PC-9 (cell line): ENCODE results near the gene MAP4K4. TPM values are rescaled to one million over a fixed set of nuclear protein-coding genes. Genes with fewer than 3 reads are reported as not detected.

ENCODE experiments used
- BruUV-seq: library from RNA; stranded (reverse); fragments of 400-500 nt; replicated peaks from 2 replicates; lab custom pipeline; 2021; lab: Mats Ljungman, UMichigan
- CTCF ChIA-PET: fragments of 300-600 bp; sonication (Branson Sonifier 250); formaldehyde crosslinking; loops from one replicate; lab custom pipeline; 2022; ENCODE audit warnings: antibody characterized with exemption; lab: Charles Lee
- POLR2A ChIA-PET: fragments of 300-600 bp; sonication (Branson Sonifier 250); formaldehyde crosslinking; loops from one replicate; lab custom pipeline; 2022; ENCODE audit warnings: antibody characterized with exemption; ENCODE audit not compliant: unreplicated experiment; lab: Charles Lee
- DNase-seq, 2 experiments: peaks; one replicate each; pipeline versions ENCODE4 v3.0.0 to v3.0.0-alpha.2; 2015 to 2022; ENCODE audit warnings: mixed read lengths in 1 of 2
- H2AFZ ChIP-seq: fragments of 200-600 bp; sonication (generic); 2 replicates; pipeline ENCODE4 v1.8.1; 2017; ENCODE audit warnings: antibody characterized with exemption
- H3F3A ChIP-seq: fragments of 200-600 bp; sonication (generic); 2 replicates; pipeline ENCODE4 v1.8.1; 2017; ENCODE audit warnings: antibody characterized with exemption, mild to moderate bottlenecking, low read depth; ENCODE audit not compliant: insufficient read depth
- H3K27ac ChIP-seq: fragments of 200-600 bp; sonication (generic); 2 replicates; pipeline ENCODE4 v1.6.1; 2016; ENCODE audit warnings: mixed run types
- H3K27me3 ChIP-seq: fragments of 200-600 bp; sonication (generic); 2 replicates; pipeline ENCODE4 v1.6.1; 2016; ENCODE audit warnings: low read depth, mixed run types; ENCODE audit not compliant: insufficient read depth
- H3K36me3 ChIP-seq: fragments of 200-600 bp; sonication (generic); 2 replicates; pipeline ENCODE4 v1.6.1; 2016; ENCODE audit warnings: low read depth, mixed run types
- H3K4me1 ChIP-seq: fragments of 200-600 bp; sonication (generic); replicated peaks from 2 replicates; pipeline ENCODE4 v1.6.1; 2016; ENCODE audit warnings: mixed run types; ENCODE audit not compliant: insufficient read depth
- H3K4me2 ChIP-seq: fragments of 200-600 bp; sonication (generic); 2 replicates; pipeline ENCODE4 v1.6.1; 2017; ENCODE audit warnings: mixed run types
- H3K4me3 ChIP-seq: fragments of 200-600 bp; sonication (generic); 2 replicates; pipeline ENCODE4 v1.6.1; 2016; ENCODE audit warnings: mixed run types
- H3K79me2 ChIP-seq: fragments of 200-600 bp; sonication (generic); 2 replicates; pipeline ENCODE4 v1.6.1; 2017; ENCODE audit warnings: low read depth, mixed run types
- H3K9me2 ChIP-seq: fragments of 200-600 bp; sonication (generic); 2 replicates; pipeline ENCODE4 v1.8.1; 2017; ENCODE audit warnings: mild to moderate bottlenecking; ENCODE audit not compliant: insufficient read depth
- H3K9me3 ChIP-seq: fragments of 200-600 bp; sonication (generic); 2 replicates; pipeline ENCODE4 v1.8.1; 2016; ENCODE audit warnings: low read depth; ENCODE audit not compliant: insufficient read depth
- H4K20me1 ChIP-seq: fragments of 200-600 bp; sonication (generic); 2 replicates; pipeline ENCODE4 v1.8.1; 2017; ENCODE audit not compliant: insufficient read depth
- EZH2 ChIP-seq: fragments of 200-600 bp; sonication (generic); IDR thresholded peaks from 2 replicates; pipeline ENCODE4 v1.8.0; 2017; ENCODE audit warnings: antibody characterized with exemption, low read depth
- intact Hi-C: fragments of 100-400 bp; cut with micrococcal nuclease; formaldehyde crosslinking; loops from one replicate; pipeline ENCODE4 v1.10.0; 2022; ENCODE audit not compliant: unreplicated experiment
- total RNA-seq: library from RNA; stranded (reverse); gene quantifications from 2 replicates; pipeline ENCODE4 v1.2.3, GENCODE V29; 2021
- TF ChIP-seq, protein P1 (sequence below): fragments of 200-600 bp; sonication (generic); conservative IDR thresholded peaks from 2 replicates; pipeline ENCODE4 v1.6.1; 2017; ENCODE audit warnings: mixed run types, antibody characterized with exemption, mild to moderate bottlenecking, moderate library complexity

The MAP4K4 gene
- total RNA-seq, 1 experiment from 2014 or later: 129 TPM

GRCh38 chr2:101892377-101892776 is 194.9 kb downstream of the MAP4K4 start:
- Histone ChIP-seq H3K36me3 (peaks cover 89% of the 10 kb centered on the region), H2AFZ (no peak overlapping the region), H4K20me1 (peaks cover 5% of the 10 kb centered on the region; the same call in 1 of the 2 replicates), H3K79me2 (no peaks in the 10 kb centered on the region), H3K4me1 (no peaks in the 10 kb centered on the region), H3K27ac (no peak overlapping the region), H3K27me3 (no peaks in the 10 kb centered on the region), H3K4me3 (no peak overlapping the region), H3K9me2 (no peaks in the 10 kb centered on the region), H3F3A (peaks cover 4% of the 10 kb centered on the region; the same call in 1 of the 2 replicates), H3K4me2 (no peak overlapping the region), H3K9me3 (no peaks in the 10 kb centered on the region)
- CTCF ChIA-PET: no interaction called here
- intact Hi-C loops: no loop called here
- DNase-seq: no peak
- no TSS peak for BruUV-seq
- POLR2A ChIA-PET: no interaction called here
- TF ChIP-seq EZH2: no peak
- TF ChIP-seq, protein P1, sequence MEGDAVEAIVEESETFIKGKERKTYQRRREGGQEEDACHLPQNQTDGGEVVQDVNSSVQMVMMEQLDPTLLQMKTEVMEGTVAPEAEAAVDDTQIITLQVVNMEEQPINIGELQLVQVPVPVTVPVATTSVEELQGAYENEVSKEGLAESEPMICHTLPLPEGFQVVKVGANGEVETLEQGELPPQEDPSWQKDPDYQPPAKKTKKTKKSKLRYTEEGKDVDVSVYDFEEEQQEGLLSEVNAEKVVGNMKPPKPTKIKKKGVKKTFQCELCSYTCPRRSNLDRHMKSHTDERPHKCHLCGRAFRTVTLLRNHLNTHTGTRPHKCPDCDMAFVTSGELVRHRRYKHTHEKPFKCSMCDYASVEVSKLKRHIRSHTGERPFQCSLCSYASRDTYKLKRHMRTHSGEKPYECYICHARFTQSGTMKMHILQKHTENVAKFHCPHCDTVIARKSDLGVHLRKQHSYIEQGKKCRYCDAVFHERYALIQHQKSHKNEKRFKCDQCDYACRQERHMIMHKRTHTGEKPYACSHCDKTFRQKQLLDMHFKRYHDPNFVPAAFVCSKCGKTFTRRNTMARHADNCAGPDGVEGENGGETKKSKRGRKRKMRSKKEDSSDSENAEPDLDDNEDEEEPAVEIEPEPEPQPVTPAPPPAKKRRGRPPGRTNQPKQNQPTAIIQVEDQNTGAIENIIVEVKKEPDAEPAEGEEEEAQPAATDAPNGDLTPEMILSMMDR: no peak

DNA sequence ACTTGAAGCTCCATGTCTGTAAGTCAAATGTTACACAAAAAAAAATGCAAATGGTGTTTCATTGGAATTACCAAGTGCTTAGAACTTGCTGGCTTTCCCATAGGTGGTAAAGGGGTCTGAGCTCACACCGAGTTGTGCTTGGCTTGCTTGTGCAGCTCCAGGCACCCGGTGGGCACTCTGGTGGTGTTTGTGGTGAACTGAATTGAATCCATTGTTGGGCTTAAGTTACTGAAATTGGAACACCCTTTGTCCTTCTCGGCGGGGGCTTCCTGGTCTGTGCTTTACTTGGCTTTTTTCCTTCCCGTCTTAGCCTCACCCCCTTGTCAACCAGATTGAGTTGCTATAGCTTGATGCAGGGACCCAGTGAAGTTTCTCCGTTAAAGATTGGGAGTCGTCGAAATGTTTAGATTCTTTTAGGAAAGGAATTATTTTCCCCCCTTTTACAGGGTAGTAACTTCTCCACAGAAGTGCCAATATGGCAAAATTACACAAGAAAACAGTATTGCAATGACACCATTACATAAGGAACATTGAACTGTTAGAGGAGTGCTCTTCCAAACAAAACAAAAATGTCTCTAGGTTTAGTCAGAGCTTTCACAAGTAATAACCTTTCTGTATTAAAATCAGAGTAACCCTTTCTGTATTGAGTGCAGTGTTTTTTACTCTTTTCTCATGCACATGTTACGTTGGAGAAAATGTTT is 196.3 kb downstream of the MAP4K4 start:
- no peak for DNase-seq
- ChIA-PET POLR2A (interaction anchor here (0.7 kb wide), 1 partner anchor 201 kb away, joined by 5 read pairs; no protein-coding TSS in a partner anchor), CTCF (no interaction called here)
- intact Hi-C loops: no loop called here
- Histone ChIP-seq H3K4me1 (0 out of 2 replicates have a peak, but pooled peaks cover 2% of the 10 kb centered on the region), H3F3A (peaks cover 4% of the 10 kb centered on the region; the same call in 1 of the 2 replicates), H3K27me3 (no peaks in the 10 kb centered on the region), H3K4me3 (no peak overlapping the region), H3K79me2 (no peaks in the 10 kb centered on the region), H3K36me3 (peaks cover 89% of the 10 kb centered on the region), H3K9me3 (no peaks in the 10 kb centered on the region), H3K27ac (no peak overlapping the region), H4K20me1 (peaks cover 5% of the 10 kb centered on the region; the same call in 1 of the 2 replicates), H2AFZ (no peak overlapping the region), H3K9me2 (no peaks in the 10 kb centered on the region), H3K4me2 (no peak overlapping the region)
- TF ChIP-seq, protein P1: no peak
- no peak for TF ChIP-seq EZH2
- no TSS peak for BruUV-seq

- no TSS peak for BruUV-seq
- intact Hi-C loops: no loop called here
- Histone ChIP-seq H3K9me3 (no peaks in the 10 kb centered on the region), H3F3A (no peaks in the 10 kb centered on the region; the same call in 1 of the 2 replicates), H3K4me3 (no peak overlapping the region), H3K27ac (no peak overlapping the region), H2AFZ (no peak overlapping the region), H3K27me3 (no peaks in the 10 kb centered on the region), H4K20me1 (peaks cover 5% of the 10 kb centered on the region; the same call in 1 of the 2 replicates), H3K9me2 (no peaks in the 10 kb centered on the region), H3K4me1 (peaks cover 12% of the 10 kb centered on the region), H3K4me2 (no peak overlapping the region), H3K36me3 (peaks cover 79% of the 10 kb centered on the region), H3K79me2 (no peaks in the 10 kb centered on the region)
- ChIA-PET CTCF (interaction anchor here (0.6 to 0.7 kb wide), 2 partner anchors 175 to 346 kb away, joined by 3 to 11 read pairs; no protein-coding TSS in a partner anchor), POLR2A (no interaction called here)
- TF ChIP-seq, protein P1: no peak
- TF ChIP-seq EZH2: no peak
- no peak for DNase-seq
Measured at GRCh38 chr2:101895039-101895438, 197.5 kb downstream of the MAP4K4 start.
